D721Med (cell line): ENCODE data around the gene CA10.

Experiments used
- DNase-seq: peaks from one replicate; pipeline ENCODE4 v3.0.0; 2011; ENCODE audit warnings: low spot score; ENCODE audit not compliant: insufficient read length
- FAIRE-seq: peaks from 2 replicates; lab custom pipeline; 2011; peaks lifted over from hg19 to GRCh38; lab: Jason Lieb, UNC
- TF ChIP-seq, protein P1 (sequence below): IDR thresholded peaks from 2 replicates; pipeline ENCODE4 v1.5.1; 2012; ENCODE audit warnings: mild to moderate bottlenecking, control low read depth; ENCODE audit not compliant: insufficient read depth; ENCODE audit errors: missing control alignments

CA10 gene

DNA sequence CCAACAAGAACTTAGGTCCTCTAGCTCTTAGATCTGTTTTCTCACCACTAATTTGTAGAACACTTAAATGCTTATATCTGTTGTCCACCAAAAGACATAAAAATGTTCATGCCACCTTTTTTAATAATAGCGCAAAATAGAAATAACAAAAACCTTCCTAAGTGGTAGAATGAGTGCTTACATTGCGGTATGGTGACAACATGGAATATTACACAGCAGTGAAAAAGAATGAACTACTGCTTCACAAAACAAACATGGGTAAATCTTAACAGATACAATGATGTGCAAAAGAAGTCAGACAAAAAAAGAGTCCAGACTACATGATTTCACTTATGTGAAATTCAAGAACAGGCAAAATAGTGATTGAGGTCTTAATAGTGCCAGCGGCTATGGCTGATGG, 351.1 kb downstream of the CA10 start:
- FAIRE-seq (no peak), DNase-seq (no peak)
- TF ChIP-seq, protein P1, sequence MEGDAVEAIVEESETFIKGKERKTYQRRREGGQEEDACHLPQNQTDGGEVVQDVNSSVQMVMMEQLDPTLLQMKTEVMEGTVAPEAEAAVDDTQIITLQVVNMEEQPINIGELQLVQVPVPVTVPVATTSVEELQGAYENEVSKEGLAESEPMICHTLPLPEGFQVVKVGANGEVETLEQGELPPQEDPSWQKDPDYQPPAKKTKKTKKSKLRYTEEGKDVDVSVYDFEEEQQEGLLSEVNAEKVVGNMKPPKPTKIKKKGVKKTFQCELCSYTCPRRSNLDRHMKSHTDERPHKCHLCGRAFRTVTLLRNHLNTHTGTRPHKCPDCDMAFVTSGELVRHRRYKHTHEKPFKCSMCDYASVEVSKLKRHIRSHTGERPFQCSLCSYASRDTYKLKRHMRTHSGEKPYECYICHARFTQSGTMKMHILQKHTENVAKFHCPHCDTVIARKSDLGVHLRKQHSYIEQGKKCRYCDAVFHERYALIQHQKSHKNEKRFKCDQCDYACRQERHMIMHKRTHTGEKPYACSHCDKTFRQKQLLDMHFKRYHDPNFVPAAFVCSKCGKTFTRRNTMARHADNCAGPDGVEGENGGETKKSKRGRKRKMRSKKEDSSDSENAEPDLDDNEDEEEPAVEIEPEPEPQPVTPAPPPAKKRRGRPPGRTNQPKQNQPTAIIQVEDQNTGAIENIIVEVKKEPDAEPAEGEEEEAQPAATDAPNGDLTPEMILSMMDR, result no peak

DNA sequence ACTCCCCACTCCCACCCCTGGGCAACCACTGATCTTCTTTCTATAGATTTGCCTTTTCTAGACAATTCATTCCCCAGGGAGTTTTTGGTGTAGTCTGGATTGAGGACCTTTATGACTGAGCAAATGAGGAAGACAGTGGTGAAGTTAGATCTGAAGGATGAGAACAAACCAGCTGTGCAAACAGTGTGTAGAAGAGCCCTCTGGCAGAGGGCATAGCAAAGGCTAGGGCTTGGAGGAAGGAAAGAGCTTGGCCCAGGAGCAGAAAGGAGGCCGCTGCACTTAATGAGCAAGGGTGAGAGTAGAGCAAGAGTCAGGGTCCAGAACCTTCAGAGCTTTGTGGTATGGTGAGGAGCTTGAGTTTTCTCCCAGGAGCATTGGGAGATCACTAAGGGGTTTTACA, 352.7 kb downstream of the CA10 start:
- DNase-seq, result no peak

DNA sequence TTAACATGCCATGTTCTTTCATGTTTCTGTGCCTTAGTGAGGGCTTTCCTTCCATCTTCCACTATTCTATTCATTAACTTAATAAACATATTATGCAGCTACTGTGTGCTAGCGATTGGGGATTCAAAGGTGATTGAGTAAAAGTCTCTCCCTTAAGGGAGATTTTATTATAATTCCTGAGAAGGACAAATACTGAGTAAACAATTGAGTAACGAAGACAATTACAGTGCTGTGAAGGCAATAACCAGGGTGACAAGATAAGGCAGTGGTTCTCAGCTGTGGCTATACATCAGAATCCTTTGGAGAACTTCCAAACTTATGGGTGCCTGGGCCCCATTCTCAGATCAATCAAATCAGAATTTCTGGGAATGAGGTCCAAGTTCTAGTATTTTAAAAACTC, 353.3 kb downstream of the CA10 start:
- FAIRE-seq (no peak), DNase-seq (no peak)
- TF ChIP-seq, protein P1, result no peak

More for the DNA sequence above, 352.7 kb downstream of the CA10 start:
- FAIRE-seq, result no peak
- TF ChIP-seq, protein P1, result no peak

DNA sequence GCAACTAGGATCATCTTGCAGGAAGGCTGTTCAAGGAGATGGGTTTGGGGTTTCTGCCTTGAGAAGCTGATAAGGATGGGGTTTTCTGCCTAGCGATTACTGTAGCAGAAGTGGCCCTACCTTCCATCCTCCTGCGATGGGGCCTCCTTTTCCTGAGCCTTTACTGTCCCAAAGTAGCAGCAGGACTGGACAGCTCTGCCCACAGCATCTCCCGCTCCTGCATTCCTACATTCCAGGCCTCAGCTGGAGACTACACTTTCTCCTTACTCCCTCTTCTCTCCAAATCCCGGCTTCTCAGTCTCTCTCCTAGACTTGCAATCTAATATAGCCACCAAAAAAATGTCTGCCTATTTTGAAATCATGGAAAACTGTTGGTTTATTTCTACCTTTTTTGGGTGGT, 355.4 kb downstream of the CA10 start:
- no peak for DNase-seq
- TF ChIP-seq, protein P1, result no peak
- FAIRE-seq, result no peak

DNA sequence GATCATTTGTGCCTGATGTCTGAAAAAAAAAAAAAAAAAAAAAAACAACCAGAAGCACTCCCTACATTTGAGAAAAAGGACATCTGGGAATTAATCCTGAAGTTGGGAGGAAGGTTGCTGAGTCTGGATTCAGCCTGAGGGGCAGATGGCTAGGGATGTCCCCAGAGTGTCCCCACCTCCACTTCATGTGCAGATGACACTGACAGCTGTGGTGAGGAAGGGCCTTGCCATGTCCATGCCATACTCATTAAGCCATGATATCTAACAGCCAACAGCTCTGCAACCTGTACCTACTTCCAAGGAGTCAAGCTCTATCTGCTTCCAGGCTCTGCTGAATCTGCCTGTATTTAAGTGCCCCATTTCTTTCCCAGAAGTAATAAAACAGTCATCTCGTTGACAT, 356.0 kb downstream of the CA10 start:
- no peak for FAIRE-seq
- DNase-seq, result no peak
- TF ChIP-seq, protein P1, result no peak

DNA sequence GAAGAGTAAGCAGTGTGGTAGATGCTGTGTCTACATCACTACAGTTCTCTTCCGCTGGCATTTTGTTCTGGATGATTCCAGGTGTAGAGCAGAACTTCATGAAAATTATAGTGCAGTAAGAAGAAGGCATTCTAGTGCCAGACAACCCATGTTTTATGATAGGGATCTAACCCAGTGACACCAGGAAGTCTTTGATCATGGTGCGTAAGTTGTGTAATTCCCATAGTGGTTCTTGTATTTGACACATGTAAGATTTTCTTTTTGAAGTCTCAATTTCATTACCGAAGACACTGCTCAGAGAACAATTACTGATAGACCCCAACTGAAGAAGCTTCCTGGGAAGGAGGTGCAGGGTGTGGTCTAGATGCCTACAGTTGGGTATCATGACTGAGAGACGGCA, 356.9 kb downstream of the CA10 start:
- FAIRE-seq, result no peak
- DNase-seq, result no peak
- TF ChIP-seq, protein P1, result no peak

DNA sequence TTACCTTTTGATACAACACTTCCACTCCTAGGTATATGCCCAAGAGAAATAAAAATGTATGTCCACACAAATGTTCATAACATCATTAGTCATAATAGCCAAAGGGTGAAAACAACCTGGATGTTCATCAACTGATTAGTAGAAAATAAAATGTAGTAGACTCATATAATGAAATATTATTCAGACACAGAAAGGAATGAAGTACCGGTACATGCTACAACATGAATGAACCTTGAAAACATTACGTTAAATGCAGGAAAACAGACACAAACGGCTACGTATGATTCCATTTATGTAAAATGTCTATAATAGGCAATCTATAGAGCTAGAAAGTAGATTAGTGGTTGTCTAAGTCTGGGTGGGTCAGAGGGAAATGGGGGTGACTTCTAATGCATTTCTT, 358.5 kb downstream of the CA10 start:
- TF ChIP-seq, protein P1, result no peak
- FAIRE-seq (no peak), DNase-seq (no peak)
